ENCODE data around the gene LMAN2.
"Not testable (repeated sequence)": the region's sequence is repeated elsewhere in the genome, so short reads cannot be mapped to it uniquely, and the experiment has no call there.

LMAN2 gene

DNA sequence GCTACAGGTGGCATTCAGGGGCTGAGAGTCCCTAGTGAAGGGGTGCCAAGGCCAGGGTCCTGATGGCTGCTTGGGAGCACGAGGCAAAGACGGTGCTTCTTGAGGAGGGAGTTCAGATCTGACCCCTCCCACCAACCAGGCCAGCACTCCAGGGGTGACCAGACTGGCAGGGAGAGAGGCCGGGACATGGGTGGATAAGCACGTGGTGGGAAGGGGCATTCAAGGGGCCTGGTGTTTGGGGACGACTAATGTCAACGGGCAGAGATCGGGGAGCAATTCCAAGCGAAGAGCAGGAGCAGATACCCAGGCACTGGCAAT is 10.8 kb upstream of the LMAN2 start:
- peak overlapping the region; percentile 74 for H3K4me3 ChIP-seq (ENCODE audit: low read length)
- no peak for TF ChIP-seq EZH2phosphoT487 (IDR thresholded peaks at IDR 0.05; ENCODE audit: borderline replicate concordance, low read length)
- TF ChIP-seq, protein P1, sequence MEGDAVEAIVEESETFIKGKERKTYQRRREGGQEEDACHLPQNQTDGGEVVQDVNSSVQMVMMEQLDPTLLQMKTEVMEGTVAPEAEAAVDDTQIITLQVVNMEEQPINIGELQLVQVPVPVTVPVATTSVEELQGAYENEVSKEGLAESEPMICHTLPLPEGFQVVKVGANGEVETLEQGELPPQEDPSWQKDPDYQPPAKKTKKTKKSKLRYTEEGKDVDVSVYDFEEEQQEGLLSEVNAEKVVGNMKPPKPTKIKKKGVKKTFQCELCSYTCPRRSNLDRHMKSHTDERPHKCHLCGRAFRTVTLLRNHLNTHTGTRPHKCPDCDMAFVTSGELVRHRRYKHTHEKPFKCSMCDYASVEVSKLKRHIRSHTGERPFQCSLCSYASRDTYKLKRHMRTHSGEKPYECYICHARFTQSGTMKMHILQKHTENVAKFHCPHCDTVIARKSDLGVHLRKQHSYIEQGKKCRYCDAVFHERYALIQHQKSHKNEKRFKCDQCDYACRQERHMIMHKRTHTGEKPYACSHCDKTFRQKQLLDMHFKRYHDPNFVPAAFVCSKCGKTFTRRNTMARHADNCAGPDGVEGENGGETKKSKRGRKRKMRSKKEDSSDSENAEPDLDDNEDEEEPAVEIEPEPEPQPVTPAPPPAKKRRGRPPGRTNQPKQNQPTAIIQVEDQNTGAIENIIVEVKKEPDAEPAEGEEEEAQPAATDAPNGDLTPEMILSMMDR (IDR thresholded peaks at IDR 0.05; ENCODE audit: low read depth, low read length, poor library complexity, severe bottlenecking), result no peak
- peak overlapping the region; percentile 58 for H3K27ac ChIP-seq (ENCODE audit: low read depth, low read length)

DNA sequence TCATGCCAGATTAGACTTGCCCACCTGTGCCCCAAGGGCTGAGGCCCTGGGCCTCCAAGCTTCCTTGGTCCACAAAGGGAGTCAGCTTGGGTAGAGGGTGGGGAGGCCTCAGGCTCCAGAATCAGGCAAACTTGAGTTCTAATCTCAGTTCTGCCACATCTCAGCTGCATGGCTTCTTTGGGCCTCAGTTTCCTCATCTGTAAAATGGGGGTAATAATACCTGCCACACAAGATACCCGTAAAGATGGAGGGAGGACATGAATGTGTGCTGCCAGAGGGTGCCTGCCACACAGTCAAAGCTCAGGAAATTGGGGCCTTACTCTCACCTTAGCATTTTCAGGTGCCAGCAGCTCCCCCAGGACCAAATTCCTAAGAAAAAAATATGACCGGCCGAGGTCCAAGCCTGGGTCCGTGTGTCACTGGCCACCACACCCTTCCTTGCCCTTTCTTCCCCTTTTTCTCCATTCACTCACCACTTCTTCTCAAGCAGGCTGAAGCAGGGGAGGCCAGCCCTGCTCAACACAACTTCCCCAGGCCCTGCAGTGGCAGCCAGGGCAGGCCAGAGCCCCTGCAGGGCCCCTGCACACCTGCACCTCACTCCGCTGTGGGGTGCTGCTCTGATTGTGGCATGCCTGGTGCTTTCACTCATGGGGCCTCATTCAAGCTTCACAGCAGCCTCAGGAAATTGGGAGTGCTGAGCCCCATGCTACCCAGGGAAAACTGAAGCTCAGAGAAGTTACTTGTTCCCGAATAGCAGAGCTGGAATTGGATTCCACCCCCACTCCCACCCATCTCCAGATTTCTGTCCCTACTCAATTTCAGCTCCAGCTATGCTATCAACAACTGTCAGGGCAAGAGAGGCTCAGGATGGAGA is 10.2 kb upstream of the LMAN2 start:
- Histone ChIP-seq H3K4me3 (ENCODE audit: low read length) (peak overlapping the region; percentile 74), H3K27ac (ENCODE audit: low read depth, low read length) (peak overlapping the region; percentile 58), H3K4me2 (ENCODE audit: low read length) (peak overlapping the region; percentile 85), H3K27me3 (ENCODE audit: control insufficient read depth, low read length) (no peaks in the 10 kb centered on the region), H3K36me3 (ENCODE audit: control insufficient read depth, low read length) (no peaks in the 10 kb centered on the region), H3K9me3 (ENCODE audit: control insufficient read depth, insufficient read depth, low read length) (no peaks in the 10 kb centered on the region), H3F3A (ENCODE audit: control insufficient read depth, insufficient read depth) (peaks cover 6% of the 10 kb centered on the region), H3K4me1 (ENCODE audit: control insufficient read depth, low read length) (peaks cover 69% of the 10 kb centered on the region), H3K79me2 (ENCODE audit: control insufficient read depth, low read length) (peaks cover 19% of the 10 kb centered on the region), H4K20me1 (ENCODE audit: control insufficient read depth, insufficient read depth, low read depth, low read length) (no peaks in the 10 kb centered on the region), H3K9me2 (replicated peaks; ENCODE audit: control insufficient read depth, low read length) (no peaks in the 10 kb centered on the region)
- no peak for TF ChIP-seq EZH2phosphoT487 (IDR thresholded peaks at IDR 0.05; ENCODE audit: borderline replicate concordance, low read length)
- TF ChIP-seq, protein P1 (IDR thresholded peaks at IDR 0.05; ENCODE audit: low read depth, low read length, poor library complexity, severe bottlenecking), result peak; percentile 15

More for the DNA sequence above, 10.8 kb upstream of the LMAN2 start:
- peaks cover 63% of the 10 kb centered on the region for H3K4me1 ChIP-seq (ENCODE audit: control insufficient read depth, low read length)
- H3K36me3 ChIP-seq (ENCODE audit: control insufficient read depth, low read length), result no peaks in the 10 kb centered on the region
- peak overlapping the region; percentile 85 for H3K4me2 ChIP-seq (ENCODE audit: low read length)
- no peaks in the 10 kb centered on the region for H3K27me3 ChIP-seq (ENCODE audit: control insufficient read depth, low read length)
- H3K9me3 ChIP-seq (ENCODE audit: control insufficient read depth, insufficient read depth, low read length), result no peaks in the 10 kb centered on the region
- peaks cover 6% of the 10 kb centered on the region for H3F3A ChIP-seq (ENCODE audit: control insufficient read depth, insufficient read depth)
- H3K9me2 ChIP-seq (replicated peaks; ENCODE audit: control insufficient read depth, low read length), result no peaks in the 10 kb centered on the region
- no peaks in the 10 kb centered on the region for H4K20me1 ChIP-seq (ENCODE audit: control insufficient read depth, insufficient read depth, low read depth, low read length)
- peaks cover 19% of the 10 kb centered on the region for H3K79me2 ChIP-seq (ENCODE audit: control insufficient read depth, low read length)

DNA sequence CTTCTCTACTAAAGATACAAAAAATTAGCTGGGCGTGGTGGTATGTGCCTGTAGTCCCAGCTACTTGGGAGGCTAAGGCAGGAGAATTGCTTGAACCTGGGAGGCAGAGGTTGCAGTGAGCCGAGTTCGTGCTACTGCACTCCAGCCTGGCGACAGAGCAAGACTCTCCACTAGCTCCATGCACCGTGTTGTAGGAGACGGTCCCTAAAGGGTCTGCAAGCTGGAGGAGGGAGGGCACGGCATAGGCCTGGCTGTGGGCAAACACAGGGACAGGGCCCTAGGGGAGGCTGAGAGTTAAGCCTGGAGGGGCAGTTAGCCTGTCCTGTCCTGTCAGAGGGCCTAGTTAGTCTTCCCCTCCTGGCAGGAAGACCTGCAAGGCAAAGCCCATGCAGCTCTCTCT is 9.3 kb upstream of the LMAN2 start:
- H3K9me3 ChIP-seq (ENCODE audit: control insufficient read depth, insufficient read depth, low read length); H4K20me1 ChIP-seq (ENCODE audit: control insufficient read depth, insufficient read depth, low read depth, low read length); H3K27ac ChIP-seq (ENCODE audit: low read depth, low read length); H3K27me3 ChIP-seq (ENCODE audit: control insufficient read depth, low read length); H3K9me2 ChIP-seq (replicated peaks; ENCODE audit: control insufficient read depth, low read length); H3K4me2 ChIP-seq (ENCODE audit: low read length); H3K4me3 ChIP-seq (ENCODE audit: low read length); H3F3A ChIP-seq (ENCODE audit: control insufficient read depth, insufficient read depth); H3K36me3 ChIP-seq (ENCODE audit: control insufficient read depth, low read length): not testable (repeated sequence)
- peaks cover 78% of the 10 kb centered on the region for H3K4me1 ChIP-seq (ENCODE audit: control insufficient read depth, low read length)
- peaks cover 19% of the 10 kb centered on the region for H3K79me2 ChIP-seq (ENCODE audit: control insufficient read depth, low read length)

DNA sequence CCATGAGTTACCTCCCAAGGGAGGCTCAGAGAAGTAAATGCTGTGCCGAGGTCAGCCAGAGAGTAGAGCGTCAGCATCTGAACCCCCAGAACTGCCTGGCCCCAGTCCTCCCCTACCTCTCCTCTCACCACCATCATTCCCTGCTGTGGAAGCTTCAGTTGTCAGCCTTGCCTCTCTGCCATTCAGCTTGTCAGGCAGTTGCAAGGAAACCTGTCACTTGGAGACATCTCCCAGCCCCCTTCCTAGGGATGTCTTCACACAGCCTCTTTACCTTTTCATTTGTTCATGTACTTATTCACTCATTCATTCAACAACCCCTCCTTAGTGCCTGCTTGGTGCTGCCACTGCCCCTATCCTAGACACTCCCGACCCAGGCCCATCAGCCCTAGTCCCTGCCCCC is 8.4 kb upstream of the LMAN2 start:
- Histone ChIP-seq H3F3A (ENCODE audit: control insufficient read depth, insufficient read depth) (peaks cover 8% of the 10 kb centered on the region), H4K20me1 (ENCODE audit: control insufficient read depth, insufficient read depth, low read depth, low read length) (no peaks in the 10 kb centered on the region), H3K9me3 (ENCODE audit: control insufficient read depth, insufficient read depth, low read length) (peaks cover 4% of the 10 kb centered on the region; the same call in 1 of the 2 replicates), H3K79me2 (ENCODE audit: control insufficient read depth, low read length) (peaks cover 19% of the 10 kb centered on the region), H3K4me2 (ENCODE audit: low read length) (no peak overlapping the region), H3K9me2 (replicated peaks; ENCODE audit: control insufficient read depth, low read length) (no peaks in the 10 kb centered on the region), H3K27ac (ENCODE audit: low read depth, low read length) (no peak overlapping the region), H3K4me1 (ENCODE audit: control insufficient read depth, low read length) (peaks cover 80% of the 10 kb centered on the region), H3K4me3 (ENCODE audit: low read length) (no peak overlapping the region), H3K27me3 (ENCODE audit: control insufficient read depth, low read length) (no peaks in the 10 kb centered on the region), H3K36me3 (ENCODE audit: control insufficient read depth, low read length) (no peaks in the 10 kb centered on the region)
- no peak for TF ChIP-seq EZH2phosphoT487 (IDR thresholded peaks at IDR 0.05; ENCODE audit: borderline replicate concordance, low read length)
- TF ChIP-seq, protein P1 (IDR thresholded peaks at IDR 0.05; ENCODE audit: low read depth, low read length, poor library complexity, severe bottlenecking), result no peak
